Stimulated activated CD8-positive, alpha-beta memory T cell treated with anti-CD3 and anti-CD28 coated beads, Interleukin-4, amount 100 ng/mL, for 4 hours (primary cell): ENCODE data around the gene KCNN3.

ENCODE experiments used
- DNase-seq, 2 donors: peaks; one replicate each; pipeline ENCODE4 v3.0.0-alpha.2; 2020; ENCODE audit warnings: low read depth in 2 of 2, low spot score in 1 of 2

KCNN3 gene

GRCh38 chr1:154861607-154862094, 8.4 kb downstream of the KCNN3 start:
- DNase-seq: no peak

DNA sequence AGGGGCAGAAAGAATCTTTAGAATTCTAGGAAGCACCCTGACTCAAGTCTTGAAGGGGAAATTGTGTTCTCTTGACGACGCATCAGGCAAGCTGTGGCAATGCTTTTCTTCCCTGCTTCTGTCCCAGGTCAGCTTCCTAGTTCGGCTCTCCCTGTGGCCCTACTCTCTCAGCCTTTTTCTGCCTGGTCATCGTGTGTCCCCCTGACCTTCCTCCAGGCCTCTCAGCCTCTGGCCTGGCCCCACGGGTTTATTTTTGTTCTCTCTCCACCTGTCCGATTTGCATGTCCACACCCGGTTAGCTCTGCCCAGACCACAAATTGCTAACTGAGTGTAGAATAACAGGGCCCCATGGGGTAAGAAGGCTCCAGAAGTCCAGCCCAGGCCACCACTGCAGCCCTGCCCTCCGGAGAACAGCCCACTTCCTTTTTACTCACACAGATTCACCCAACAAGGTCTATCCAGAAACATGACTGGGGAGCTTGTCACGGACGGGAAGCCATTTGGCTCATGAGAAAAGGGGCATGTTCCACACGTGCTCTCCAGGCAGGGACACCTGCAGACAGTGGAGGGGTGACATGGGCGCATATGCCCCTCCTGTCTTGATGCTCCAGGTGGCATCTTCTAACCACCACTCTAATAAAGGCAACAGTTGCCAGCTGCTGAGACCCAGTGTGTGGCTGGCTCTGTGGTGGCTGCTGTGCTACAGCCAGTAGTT, 9.8 kb downstream of the KCNN3 start:
- DNase-seq: no peak

DNA sequence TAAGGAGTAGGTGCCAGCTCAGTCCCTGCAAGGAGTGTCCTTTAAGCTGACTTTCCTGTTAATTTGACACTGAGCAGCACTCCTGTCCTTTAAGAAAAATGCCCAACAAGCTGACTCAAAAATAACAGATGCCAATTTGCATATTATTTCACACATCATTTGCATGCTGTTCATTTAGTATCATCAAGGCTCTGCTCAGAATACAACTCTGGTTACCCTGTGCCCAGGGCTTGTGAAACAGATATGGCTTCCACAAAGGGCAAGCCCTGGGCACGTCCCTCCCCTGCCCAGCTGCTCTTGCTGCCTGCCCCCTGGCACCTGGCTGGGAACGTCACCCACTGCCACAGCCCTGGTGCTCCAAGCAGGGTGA, 10.3 kb downstream of the KCNN3 start:
- no peak for DNase-seq

GRCh38 chr1:154859151-154859785, 10.8 kb downstream of the KCNN3 start:
- no peak for DNase-seq

- no peak for DNase-seq
These were observed 12.5 kb downstream of the KCNN3 start for GRCh38 chr1:154857441-154858215.

DNA sequence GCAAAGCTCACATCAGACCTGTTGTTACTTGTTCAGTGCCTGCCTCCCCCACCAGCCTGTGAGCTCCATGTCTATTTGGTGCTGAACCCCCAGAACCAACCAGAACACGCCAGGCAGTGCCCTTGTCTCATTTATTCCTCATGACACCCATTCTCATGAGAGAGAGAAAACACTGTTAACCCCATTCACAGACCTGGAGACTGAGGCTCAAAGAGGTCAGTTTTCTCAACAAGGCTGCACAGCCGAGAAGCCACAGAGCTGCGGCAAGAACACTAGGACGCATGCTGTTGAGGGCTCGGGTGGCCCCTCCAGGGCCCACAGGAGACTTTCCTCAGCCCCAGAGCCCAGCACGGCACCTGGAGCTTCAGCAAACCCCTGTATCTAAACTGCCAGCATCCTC, 13.1 kb downstream of the KCNN3 start:
- no peak for DNase-seq

- no peak for DNase-seq
These were observed 13.5 kb downstream of the KCNN3 start for GRCh38 chr1:154856544-154856943.

- no peak for DNase-seq
These were observed 14.0 kb downstream of the KCNN3 start for GRCh38 chr1:154856049-154856448.

GRCh38 chr1:154855186-154855851, 14.8 kb downstream of the KCNN3 start:
- DNase-seq: no peak

DNA sequence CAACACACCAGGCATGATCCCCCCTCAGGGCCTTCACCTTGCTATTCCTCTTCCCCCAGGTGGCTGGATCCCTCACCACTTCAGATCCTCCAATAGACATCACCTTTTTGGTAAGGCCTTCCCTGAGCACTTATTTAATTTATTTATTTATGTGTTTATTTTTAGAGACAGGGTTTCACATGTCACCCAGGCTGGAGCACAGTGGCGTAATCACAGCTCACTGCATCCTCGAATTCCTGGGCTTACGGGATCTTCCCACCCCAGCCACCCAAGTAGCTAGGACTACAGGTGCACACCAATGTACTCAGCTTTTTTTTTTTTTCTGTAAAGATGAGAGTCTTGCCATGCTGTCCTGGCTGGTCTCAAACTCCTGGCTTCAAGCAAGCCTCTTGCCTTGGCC, 17.2 kb downstream of the KCNN3 start:
- DNase-seq: no peak

DNA sequence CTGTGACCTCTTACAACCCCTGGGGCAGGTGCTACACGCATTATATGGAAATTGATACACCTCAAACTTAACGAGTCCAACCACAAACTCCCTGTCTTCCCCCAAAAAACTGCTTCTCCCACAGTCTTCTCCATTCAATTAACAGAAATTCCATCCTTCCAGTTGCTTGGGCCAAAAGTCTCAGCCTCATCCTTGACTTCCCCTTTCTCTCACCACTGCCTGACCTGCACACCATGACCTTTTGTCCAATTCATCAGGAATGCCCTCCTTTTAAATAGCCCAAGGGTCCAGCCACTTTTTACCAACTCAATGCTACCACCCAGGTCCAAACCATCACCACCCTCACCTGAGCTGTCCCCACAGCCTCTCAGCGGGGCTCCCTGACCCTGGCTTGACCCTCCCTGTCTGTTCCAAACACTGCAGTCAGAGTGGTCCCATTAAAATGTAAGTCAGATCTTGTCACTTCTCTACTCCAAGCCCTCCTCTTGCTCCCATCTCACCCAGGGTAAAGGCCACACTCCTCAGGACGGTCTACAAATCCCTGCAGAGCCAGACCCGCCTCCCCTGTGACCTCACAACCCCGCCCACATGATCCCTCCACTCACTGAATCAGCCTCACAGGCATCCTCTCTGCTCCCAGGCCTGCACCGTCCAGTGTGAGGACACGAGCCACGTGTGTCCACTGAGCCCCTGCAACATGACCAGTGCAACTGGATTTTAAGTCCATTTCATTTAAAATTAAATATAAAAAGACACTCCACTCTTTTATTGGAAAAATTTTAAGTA, 18.5 kb downstream of the KCNN3 start:
- DNase-seq: no peak

GRCh38 chr1:154849645-154850131, 20.4 kb downstream of the KCNN3 start:
- DNase-seq: no peak

DNA sequence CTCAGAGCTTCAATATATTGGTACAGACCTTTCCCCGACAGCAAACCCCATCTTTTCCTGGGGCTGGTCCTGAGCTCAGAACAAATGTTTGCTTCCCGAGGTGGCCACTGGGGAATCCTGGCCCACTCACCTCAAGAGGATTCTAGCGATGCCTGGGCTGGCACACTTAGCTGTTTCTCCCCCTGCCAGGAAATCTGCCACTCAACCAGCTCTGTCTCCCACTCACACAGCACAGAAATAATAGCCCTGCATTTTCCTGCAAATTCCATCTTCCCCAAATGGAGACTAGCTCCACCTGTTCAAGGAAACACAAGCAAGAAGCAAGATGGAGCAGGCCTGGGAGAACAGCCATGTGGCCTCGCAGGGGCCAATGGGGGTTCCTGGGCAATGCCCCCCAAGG, 21.1 kb downstream of the KCNN3 start:
- DNase-seq: no peak

DNA sequence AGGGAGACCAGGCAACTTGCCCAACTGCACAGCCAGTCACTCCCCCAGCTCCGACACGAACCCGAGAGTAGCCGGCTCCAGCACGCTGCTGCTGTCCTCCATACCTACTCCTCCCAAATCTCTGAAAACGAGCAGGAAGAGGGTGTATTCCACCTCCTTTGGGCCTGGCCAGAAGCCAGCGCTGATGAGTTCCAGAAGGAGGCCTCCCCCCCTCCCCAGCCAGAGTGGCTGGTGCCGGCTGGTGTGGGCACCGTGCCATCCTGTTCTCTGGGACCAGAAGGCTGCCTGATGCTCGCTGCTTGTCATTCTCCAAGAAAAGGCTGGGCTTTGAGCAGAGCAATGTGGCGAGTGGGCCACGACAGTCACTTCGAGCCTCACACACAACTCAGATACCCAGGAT, 22.2 kb downstream of the KCNN3 start:
- DNase-seq: no peak

DNA sequence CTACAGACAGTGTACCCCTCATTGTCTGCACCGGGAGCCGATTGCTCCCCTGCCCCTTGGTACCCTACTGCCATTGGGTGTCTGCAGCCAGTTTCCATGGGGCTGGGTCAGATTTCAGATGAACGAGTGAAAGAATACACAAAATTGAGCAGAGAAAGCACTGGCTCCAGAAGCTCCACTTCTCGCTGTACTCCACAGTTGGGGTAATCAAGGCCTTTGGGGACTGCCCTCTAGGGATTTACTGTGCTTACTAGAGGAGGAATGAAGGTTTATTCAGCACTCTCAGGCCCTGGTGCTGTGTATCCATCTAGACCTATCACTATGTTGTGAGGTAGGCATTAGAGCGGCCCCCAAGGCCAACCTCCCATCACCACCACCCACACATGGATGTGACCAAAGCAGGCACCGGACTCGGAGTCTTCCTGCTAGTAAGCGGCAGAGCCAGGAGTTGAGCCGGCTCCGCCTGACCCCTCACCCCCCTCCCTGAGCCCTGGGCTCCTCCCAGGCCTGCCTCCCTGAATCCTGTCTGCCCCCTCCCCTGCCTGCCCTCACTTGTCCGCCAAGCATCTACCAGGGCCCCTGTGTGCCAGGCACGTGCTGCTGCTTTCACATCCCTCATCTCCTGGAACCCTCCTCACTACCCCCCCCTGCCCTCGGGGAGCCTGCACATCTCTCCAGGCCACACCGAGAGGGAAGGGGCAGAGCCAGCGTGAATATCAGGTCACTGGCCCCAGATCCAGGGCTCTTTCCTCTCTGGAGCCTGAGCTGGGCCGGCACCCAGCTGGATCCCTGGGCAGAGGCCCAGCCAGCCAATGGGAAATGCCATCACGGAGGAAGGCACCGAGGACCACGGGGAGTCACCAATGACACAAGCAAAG, 23.3 kb downstream of the KCNN3 start:
- DNase-seq: no peak

GRCh38 chr1:154845879-154846278, 24.2 kb downstream of the KCNN3 start:
- DNase-seq: no peak

GRCh38 chr1:154845174-154845573, 24.9 kb downstream of the KCNN3 start:
- no peak for DNase-seq

GRCh38 chr1:154844297-154844681, 25.8 kb downstream of the KCNN3 start:
- DNase-seq: no peak

DNA sequence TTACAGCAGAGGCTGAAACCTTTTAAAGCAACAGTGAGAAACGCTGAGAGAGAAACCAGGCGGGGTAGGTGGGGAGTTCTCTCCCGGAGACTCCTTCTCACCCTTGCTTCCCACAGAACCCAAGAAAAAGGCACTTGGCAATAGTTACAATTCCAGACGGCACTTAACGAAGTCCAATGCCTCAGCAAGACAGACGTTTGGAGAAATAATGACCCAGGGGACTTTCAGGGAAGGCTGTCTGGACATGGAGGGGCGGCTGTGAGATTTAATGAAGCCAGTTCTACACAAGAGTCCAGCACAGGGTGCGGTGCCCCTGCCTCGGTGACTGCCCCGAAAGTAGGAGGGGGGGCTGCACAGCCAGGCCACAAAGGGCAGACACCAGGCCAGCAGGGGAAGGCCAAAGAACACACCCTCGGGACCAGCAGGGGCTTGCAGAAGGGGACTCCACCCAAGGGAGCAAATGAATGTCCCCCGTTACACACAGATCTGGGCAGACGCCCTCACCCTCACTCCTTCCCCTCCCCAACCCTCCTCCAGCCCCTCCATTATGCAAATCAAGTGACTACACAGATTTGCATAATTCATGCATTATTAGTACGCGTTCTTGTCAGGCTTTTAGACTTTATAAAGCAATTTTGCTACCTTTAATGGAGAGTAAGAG, 26.3 kb downstream of the KCNN3 start:
- DNase-seq: no peak
